ENCODE measurements around the gene CAPNS2.
"Not testable (repeated sequence)": the region's sequence is repeated elsewhere in the genome, so short reads cannot be mapped to it uniquely, and the experiment has no call there.

Gene CAPNS2

DNA sequence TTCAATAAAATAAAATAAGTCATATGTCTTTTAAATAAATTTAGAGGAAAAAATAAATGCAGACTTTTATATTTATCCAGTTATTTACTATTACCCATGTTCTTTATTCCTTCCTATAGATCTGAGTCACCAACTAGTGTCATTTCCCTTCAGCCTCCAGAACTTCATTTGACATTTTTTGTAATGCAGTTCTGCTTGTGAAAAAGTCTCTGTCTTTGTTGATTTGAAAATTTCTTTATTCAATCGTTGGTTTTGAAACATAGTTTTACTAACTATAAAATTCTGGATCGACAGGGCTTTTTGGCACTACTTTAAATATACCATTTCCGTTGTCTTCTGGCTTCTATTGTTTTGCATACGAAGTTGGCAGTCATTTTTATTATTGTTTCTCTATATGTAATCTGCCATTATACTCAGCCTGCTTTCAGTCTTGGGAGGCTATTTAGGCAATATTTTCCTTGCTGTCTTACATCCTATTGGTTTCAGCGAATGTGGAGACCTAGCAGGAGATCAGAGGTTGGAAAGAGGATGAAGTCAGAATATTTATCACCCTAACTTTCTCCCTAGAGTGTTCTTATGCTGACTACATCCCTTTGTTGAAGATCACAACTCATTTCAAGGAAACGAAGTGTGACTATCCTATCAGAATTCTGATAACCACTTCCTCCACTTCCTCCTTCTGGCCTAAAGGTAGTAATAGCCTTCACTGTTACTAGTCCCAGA lies 47.3 kb downstream of the CAPNS2 start:
- peaks cover 2% of the 10 kb centered on the region for H3K27me3 ChIP-seq (ENCODE audit: insufficient read depth, poor library complexity, severe bottlenecking)
- H3K27ac ChIP-seq (replicated peaks), result no peak overlapping the region
- no peak overlapping the region for H3K4me3 ChIP-seq (replicated peaks; ENCODE audit: insufficient read depth, low read length)
- no peak for DNase-seq (ENCODE audit: low read depth in 1 of 2, low spot score in 1 of 2)
- TF ChIP-seq POLR2AphosphoS5 (IDR thresholded peaks at IDR 0.05; ENCODE audit: low read depth) (no peak), REST (IDR thresholded peaks at IDR 0.05; ENCODE audit: insufficient replicate concordance, low read depth) (no peak)

DNA sequence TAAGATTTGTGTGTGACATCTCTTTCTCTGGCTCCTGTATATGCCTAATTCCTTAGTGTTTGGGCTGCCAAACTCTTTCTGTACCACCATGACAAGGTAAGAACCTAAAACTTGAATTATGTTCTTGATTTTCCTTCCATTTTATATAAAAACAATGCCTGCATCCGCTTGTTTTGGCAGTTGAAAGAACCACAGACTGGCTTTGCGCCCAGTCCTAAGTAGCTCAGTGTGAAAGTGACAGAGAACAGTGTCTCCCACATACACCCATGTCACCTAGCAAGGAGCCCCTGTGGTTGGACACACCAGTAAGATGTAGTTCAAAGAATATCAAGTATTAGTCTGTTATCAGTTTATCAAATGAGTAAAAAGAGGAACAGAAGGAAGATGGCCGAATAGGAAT lies 48.6 kb downstream of the CAPNS2 start:
- no peak overlapping the region for H3K4me3 ChIP-seq (replicated peaks; ENCODE audit: insufficient read depth, low read length)

GRCh38 chr16:55615670-55616069 lies 49.2 kb downstream of the CAPNS2 start:
- H3K27me3 ChIP-seq (ENCODE audit: insufficient read depth, poor library complexity, severe bottlenecking); H3K27ac ChIP-seq (replicated peaks); DNase-seq (ENCODE audit: low read depth in 1 of 2, low spot score in 1 of 2); H3K4me3 ChIP-seq (replicated peaks; ENCODE audit: insufficient read depth, low read length): not testable (repeated sequence)

More for the DNA sequence above, 48.6 kb downstream of the CAPNS2 start:
- TF ChIP-seq, protein P1, sequence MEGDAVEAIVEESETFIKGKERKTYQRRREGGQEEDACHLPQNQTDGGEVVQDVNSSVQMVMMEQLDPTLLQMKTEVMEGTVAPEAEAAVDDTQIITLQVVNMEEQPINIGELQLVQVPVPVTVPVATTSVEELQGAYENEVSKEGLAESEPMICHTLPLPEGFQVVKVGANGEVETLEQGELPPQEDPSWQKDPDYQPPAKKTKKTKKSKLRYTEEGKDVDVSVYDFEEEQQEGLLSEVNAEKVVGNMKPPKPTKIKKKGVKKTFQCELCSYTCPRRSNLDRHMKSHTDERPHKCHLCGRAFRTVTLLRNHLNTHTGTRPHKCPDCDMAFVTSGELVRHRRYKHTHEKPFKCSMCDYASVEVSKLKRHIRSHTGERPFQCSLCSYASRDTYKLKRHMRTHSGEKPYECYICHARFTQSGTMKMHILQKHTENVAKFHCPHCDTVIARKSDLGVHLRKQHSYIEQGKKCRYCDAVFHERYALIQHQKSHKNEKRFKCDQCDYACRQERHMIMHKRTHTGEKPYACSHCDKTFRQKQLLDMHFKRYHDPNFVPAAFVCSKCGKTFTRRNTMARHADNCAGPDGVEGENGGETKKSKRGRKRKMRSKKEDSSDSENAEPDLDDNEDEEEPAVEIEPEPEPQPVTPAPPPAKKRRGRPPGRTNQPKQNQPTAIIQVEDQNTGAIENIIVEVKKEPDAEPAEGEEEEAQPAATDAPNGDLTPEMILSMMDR (IDR thresholded peaks at IDR 0.05; ENCODE audit: insufficient read depth, low read length), result no peak
- TF ChIP-seq POLR2AphosphoS5 (IDR thresholded peaks at IDR 0.05; ENCODE audit: low read depth) (no peak), SPI1 (IDR thresholded peaks at IDR 0.05; ENCODE audit: borderline replicate concordance, low read depth) (no peak), REST (IDR thresholded peaks at IDR 0.05; ENCODE audit: insufficient replicate concordance, low read depth) (no peak), GABPA (IDR thresholded peaks at IDR 0.05; ENCODE audit: low read depth) (no peak)
- Histone ChIP-seq H3K27ac (replicated peaks) (no peak overlapping the region), H3K27me3 (ENCODE audit: insufficient read depth, poor library complexity, severe bottlenecking) (no peaks in the 10 kb centered on the region)
- DNase-seq (ENCODE audit: low read depth in 1 of 2, low spot score in 1 of 2), result no peak
